ENCODE measurements around the gene CERS6.

- no peak for TF ChIP-seq CTCF (optimal IDR thresholded peaks at IDR 0.05 in 1 of 3, IDR thresholded peaks at IDR 0.05 in 1 of 3, conservative IDR thresholded peaks at IDR 0.05 in 1 of 3; ENCODE audit: extremely low read depth in 1 of 3, insufficient read depth in 2 of 3, low read length in 3 of 3)
- TF ChIP-seq EZH2 (IDR thresholded peaks at IDR 0.05; ENCODE audit: low read length): no peak
Measured at GRCh38 chr2:168767258-168767657, 311.2 kb downstream of the CERS6 start.
